Activated CD8-positive, alpha-beta memory T cell treated with anti-CD3 and anti-CD28 coated beads, Interleukin-2, amount 50 U/mL, for 24 hours (primary cell): ENCODE results near the gene FBXO22.
A peak's percentile ranks its signal among the peaks of the same experiment; 100 is the strongest.
"Not testable (repeated sequence)": the region's sequence is repeated elsewhere in the genome, so short reads cannot be mapped to it uniquely, and the experiment has no call there.

Experiments used
- DNase-seq: peaks from one replicate; pipeline ENCODE4 v3.0.0-alpha.2; 2020; ENCODE audit errors: extremely low read depth

FBXO22 gene

DNA sequence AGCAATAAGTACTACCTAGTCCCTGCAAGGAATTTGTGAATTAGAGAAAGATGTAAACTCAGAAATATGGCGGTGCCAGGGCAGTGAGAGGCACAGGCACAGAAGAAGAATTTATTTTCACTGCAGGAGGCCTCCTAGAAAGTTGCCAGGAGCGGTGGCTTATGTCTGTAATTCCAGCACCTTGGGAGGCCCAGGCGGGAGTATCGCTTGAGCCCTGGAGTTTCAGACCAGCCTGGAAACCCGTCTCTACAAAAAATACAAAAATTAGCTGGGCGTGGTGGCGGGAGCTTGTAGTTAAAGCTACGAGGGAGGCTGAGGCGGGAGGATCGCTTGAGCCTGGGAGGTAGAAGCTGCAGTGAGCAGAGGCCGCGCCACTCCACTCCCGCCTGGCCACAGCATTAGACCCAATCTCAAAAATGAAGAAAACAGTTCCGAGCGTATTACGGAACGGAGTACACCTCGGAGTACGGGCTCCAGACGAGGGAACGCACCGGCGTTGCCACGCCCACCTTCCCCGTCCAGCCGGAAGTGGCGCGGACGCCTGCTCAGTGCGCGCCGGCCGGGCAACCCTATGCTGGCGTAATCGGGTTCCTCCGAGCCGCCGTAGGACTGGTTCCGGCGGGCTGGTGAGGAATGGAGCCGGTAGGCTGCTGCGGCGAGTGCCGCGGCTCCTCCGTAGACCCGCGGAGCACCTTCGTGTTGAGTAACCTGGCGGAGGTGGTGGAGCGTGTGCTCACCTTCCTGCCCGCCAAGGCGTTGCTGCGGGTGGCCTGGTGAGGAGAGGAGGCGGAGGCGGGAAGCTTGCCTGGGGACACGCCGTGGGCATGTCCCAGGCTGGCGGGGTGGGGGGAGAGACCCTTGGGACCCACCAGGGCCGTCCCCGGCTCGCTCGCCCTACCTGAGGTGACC is at the start of gene FBXO22:
TSS of gene FBXO22 (plus strand) at position 548 of the 909 bp plus-strand sequence. CDS start at position 634, 86 bp downstream.
- peak; percentile 74 for DNase-seq

DNA sequence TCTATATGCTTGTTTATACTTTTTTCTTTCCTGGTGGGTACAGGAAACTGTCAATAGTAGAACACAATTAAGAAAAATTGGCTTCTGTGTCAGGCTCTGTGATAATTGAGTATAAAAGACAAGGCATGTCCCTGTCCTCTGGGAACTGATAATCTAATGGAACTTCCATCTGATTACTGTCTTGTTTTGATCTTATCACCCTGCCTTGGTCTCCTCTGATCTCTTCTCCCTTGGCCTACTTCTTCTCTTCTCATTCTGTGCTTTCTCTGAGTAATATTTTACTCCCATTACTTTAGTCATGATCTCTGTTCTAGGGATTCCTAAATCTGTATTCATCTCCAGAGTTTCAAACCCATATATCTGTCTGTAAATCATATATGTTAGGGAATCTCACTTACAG is 45.8 kb upstream of the FBXO22 start:
- DNase-seq: no peak

DNA sequence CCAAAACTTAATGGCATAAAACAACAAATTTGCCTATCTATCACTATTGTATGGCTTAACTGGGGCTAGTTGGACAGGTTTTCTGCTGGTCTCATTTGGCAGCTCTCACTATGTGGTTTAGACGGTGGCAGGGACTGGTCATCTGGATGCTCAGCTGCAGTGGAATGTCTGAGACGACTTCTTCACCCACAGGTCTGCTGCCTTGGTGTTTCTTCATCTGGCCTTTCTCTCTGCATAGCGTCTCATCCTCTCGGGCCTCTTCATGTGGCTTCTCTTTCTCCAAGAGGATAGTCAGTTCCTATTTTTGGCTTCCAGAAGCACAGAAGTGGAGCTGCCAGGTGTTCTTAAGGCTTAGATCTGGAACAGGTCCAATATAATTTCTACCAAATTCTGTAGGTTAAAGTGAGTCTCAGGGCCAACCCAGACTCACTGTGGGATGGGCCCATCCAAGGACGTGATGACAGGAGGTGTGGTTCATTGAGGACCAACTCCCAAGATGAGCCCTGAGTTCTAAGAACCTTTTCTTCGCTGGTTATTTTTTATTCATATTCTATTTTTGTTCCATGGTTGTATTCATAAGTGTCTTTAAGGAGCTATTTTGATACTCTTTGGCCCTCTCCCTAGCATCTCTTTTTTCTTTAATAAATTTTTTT is 41.8 kb upstream of the FBXO22 start:
- DNase-seq: no peak

DNA sequence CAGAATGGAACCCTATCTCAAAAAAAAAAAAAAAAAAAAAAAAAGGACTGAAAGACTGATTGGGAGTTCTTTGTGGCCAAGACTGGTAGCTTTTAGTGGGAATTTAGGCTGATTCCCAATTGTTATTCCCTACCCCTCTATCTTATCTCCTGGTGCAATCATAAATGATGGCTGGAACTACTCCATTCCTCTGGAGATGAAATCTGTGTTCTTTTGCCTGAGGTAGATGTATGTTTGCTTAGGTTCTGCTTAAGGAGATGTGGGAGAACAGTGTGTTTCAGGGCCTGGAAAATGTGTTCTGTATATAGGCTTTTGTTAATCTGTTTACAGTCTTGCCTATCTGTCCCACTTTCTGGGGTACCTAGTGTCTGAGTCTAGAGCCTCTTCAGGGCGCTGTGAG is 40.9 kb upstream of the FBXO22 start:
- DNase-seq: no peak

DNA sequence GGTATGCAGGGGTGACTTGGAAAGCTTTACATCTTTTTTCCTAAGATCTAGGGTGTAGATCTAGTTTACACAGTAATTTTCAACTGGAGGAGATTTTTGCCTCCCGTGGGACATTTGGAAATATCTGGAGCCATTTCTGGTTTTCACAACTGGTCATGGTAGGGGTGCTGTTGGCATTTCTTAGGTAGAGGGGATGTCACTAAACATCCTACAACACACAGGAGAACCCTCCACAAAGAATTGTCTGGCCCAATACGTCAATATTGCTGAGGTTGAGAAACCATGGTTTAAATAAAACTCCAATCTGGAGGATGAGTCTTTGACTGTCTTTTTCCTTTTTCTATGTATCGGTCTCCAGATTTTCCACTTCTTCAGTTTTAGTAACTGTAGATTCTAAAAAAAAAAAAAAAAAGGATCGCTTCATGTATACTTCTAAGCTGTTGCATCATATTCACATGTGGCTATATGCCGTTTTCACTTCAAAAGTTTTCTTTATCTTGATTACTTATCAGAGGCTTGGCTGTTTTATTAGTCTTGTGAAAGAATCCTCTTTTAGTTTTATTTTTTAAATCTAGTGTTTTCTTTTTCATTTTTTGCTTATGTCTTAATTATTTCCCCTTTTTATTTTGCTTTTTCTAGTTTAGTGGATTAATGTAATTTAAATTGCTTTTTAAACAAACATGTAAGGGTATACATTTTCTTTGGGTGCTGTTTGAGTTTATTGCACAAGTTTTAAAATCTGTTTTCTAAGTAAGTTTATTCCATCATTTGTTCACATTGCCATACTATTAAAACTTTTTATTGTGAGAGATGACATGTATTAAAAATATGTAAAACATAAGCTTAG is 39.2 kb upstream of the FBXO22 start:
- DNase-seq: no peak

DNA sequence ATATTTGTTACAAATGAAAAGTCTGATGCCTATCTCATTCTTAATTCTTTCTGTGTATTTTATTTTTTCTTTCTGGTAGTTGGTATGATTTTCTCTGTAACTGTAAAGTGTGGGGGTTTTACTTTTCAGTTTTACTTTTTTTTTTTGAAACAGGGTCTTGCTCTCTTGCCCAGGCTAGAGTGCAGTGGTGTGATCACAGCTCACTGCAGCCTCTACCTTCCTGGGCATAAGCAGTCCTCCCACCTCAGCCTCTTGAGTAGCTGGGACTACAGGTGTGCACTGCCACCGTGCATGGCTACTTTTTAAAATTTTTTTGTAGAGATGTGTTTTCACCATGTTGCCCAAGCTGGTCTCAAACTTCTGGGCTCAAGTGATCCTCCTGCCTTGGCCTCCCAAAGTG is 37.6 kb upstream of the FBXO22 start:
- DNase-seq: not testable (repeated sequence)

DNA sequence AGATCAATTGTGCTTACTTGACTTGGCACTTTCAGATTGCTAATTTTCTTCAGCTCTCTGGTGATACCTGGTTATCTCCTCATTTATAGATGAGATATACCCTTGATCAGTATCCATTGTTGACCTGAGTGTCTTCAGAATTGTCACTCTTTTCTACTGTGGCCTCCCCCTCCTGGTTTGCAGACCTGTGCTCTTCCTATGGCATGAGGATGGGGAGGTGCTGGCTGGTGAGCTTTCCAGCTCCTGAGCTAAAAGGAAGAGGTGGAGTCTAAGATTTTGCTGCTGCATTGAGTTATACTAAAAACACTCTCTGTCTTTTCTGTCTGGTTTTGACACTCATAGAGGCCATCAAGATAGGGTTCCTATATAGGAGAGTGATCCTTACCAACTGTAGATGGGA is 36.8 kb upstream of the FBXO22 start:
- no peak for DNase-seq

DNA sequence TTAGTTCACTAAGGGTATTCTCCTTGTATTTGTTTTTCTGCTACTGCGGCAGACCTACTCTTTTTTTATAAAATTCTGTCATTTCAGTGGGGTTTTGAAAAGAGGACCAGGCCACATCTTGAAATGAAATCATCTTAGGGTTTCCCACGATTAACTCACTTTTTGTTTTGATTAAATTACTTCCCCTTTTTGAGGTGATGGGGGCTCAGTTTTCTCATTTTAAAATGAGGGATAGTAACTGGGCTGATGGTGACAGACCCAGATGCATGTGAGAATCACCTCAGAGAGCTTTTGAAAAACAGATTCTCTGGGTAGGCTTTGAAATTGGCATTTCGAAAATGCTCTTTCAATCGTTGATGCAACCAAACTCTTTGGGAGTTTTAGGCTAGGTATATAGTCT is 36.2 kb upstream of the FBXO22 start:
- no peak for DNase-seq

DNA sequence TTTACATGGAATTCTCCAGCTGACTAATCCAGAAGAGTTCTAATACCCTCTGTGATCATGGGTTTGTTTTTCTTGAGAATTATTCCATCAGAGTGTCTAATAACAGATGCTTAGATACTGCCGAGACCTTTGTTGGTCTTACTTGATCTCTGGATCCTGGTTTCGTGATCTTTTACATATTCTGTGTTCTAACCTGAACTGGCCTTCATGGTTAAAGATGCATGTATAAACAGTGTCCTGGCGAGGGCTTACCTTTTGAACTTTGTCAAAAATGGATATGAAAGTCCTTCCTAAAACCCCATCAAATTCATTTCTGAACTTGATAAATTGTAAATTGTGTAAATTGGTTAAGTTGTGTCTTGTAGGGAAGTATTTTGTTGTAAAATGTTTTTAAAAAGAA is 35.7 kb upstream of the FBXO22 start:
- no peak for DNase-seq

DNA sequence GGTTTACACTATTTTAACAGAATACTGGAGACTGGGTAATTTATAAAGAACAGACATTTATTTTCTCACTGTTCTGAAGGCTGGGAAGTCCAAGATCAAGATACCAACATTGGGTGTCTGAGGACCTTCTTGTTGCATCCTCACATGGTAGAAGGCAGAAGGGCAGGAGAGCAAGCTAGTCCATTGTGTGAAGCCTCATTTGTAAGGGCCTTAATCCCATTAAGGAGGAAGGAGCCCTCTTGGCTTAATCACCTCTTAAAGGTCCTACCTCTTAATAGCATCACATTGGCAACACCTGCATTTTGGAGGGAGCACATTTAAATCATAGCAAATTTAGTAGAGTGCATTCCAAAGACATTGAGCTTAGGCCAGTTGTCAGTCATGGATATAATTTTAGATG is 34.2 kb upstream of the FBXO22 start:
- DNase-seq: no peak

DNA sequence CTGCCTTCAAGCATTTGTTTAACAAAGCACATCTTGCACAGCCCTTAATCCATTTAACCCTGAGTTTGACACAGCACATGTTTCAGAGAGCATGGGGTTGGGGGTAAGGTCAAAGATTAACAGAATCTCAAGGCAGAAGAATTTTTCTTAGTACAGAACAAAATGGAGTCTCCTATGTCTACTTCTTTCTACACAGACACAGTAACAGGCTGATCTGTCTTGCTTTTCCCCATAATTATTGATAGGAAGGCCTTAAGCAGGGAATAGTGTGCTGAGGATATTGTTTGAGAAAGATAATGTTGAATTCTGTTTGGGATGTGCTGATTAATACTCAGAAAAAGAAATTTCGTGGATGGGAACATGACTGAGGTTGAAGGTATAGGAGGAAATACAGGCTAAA is 32.1 kb upstream of the FBXO22 start:
- not testable (repeated sequence) for DNase-seq

DNA sequence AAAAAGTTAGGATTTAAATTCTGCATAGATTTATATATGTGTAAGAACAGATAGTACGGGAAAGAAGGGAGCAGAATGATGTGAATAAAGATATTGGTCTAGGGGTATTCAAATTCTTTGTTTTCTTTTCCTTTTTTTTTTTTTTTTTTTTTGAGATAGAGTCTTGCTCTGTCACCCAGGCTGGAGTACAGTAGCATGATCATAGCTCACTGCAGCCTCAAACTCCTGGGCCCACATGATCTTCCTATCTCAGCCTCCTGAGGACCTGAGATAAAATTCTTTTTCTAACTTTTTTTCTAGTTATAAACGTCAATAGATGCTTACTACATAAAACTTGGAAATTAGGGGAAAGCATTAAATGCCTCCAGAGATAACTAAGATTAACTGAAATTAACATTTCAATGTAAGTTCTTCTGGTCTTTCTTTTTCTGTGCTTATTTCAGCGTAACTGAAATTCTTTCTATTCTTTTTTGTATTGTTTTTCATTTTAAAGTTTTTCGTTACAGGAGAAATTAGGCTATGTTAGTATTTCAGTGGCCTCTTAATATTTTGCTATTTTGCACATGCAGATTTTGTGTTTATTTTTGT is 31.2 kb upstream of the FBXO22 start:
- no peak for DNase-seq

DNA sequence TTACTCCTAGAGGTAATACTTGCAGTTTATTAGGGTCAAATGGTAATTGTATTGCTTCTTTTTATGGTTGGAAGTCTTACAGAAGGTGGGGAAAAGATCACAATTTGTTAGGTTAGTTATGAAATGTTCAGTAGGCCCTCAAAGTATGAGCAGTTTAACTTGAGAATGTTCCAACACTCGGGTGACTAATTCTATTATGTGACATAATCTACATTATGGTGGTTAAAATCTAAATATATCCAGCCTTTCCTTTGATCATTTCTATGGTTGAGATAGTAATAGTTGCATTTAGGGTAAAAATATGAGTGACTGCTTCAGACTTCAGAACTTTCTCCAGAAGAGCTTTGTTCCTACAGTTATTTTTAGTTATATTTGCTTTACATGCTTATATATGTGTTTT is 19.6 kb upstream of the FBXO22 start:
- DNase-seq: no peak

DNA sequence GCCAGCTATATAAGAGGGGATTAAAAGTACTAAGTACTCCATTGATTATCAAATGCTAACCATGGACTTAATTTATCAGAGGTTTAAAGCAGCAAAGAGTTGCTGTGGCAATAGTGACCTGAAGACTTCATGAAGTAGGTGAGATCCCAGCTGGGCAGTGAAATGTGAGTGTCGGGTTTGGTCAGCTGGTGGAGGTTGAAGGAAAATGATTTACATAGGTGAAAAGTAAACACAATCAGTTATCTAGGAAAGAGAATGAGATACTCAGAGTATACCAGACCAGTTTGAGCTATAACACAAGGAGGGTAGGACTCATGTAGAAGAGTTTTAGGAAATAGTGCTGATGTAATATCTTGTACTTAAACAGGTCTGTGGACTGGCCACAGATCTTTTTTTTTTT is 16.5 kb upstream of the FBXO22 start:
- no peak for DNase-seq

DNA sequence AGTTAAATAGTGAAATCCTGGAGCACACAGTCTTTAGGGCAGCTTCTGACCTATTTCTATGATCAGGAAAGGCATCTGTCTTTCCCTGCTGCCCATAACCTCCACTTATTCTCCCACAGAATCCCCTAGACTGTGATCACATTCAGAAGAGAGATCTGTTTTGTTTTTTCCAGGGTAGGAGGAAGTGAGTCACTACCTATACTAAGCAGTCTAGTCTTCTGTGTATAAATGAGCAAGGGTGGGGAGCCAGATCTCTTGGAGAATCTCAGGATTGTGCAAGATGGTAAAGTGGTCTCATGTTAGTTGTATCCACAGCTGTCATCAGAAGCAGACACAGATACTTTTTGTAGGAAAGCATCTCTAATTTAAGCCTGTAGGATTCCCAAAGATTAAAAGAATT is 11.8 kb upstream of the FBXO22 start:
- no peak for DNase-seq

DNA sequence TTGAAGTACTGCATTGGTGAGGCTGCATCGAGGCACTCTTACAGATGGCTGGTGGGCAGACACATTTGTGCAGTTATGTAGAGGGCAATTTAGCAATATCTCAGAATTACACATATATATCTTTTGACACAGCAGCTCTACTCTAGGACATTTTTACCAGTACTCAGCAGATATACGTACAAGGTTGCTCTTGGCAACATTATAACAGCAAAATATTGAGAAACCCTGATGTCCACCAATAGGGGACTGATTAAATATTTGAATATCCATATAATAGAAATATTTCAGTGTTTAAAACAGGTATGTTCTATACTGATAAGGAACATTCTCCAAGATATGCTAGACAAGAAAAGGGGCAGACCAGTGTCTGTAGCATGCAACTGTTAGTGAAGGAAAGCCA is 7.9 kb upstream of the FBXO22 start:
- DNase-seq: no peak

DNA sequence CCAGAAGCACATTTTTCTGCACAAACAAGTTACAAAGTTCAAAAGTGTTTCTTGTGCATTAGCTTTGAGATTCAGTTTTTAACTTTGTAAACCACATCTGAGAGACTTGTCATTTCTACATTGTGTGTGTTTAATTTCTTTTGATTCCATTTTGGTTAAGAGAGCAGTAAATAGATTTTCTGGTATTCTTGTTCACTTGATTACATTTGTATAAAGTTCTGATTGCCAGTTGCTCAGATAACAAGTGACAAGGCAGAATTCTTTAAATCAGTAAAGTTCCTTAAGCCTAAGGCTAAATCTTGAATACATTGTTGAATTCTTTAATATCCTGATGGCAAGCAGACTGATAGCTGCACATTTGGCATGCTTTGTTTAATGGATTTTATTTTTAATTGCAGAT is 3.1 kb upstream of the FBXO22 start:
- DNase-seq: no peak

DNA sequence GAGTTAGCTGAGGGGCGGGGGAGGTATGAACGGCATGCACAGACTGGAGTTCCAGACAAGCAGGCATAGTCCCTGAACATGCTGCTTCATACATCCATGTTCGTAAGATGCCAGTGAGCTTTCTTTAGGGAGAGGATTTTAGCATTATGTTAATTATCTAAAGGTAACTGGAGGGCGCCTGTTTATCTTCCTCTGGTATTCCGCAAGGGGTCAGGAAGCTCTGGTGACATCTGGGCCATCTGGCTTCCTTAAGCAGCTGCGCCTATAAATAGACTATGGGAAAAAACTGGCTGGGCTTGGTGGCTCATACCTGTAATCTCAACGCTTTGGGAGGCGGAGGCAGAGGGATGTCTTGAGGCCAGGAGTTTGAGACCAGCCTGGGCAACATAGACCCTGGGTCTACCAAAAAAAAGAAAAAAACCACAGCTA is 1.5 kb upstream of the FBXO22 start:
- no peak for DNase-seq

DNA sequence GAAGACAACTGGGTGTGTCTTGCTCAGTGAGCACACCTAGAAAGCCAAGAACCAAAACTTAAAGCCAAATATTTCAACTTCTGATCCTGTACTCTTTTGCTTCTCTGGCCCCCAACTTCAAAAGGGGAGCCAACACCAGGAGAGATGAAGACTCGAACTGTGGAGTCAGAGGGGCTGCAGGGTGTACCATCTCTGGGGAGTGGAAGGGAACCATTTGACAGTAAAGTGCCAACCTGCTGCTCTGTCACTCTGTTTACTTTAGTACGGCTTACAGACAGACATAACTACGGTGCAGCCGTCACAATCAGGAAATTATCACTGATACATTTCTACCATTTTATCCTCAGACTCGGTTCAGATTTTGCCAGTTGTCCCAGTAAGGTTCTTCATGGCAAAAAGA is 1.6 kb downstream of the FBXO22 start:
- DNase-seq: no peak

DNA sequence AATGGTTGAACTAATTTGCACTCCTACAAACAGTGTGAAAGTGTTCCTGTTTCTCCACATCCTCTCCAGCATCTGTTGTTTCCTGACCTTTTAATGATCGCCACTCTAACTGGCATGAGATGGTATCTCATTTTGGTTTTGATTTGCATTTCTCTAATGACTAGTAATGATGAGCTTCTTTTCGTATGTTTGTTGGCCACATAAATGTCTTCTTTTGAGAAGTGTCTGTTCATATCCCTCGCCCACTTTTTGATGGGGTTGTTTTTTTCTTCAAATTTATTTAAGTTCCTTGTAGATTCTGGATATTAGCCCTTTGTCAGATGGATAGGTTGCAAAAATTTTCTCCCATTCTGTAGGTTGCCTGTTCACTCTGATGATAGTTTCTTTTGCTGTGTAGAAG is 6.7 kb downstream of the FBXO22 start:
- not testable (repeated sequence) for DNase-seq

DNA sequence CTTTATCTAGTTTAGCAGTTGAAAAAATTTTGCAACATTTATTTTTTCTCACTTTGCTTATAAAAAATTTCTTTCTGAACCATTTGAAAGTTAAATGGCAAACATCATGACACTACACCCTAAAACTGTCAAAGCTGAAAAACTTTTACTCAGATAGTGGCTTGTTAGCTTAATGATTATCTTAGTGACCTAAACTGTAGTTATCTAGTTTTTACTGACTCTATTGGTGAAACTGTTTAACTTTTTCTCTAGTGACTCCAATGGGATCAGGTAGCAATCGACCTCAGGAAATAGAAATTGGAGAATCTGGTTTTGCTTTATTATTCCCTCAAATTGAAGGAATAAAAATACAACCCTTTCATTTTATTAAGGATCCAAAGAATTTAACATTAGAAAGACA is 13.3 kb downstream of the FBXO22 start:
- no peak for DNase-seq

DNA sequence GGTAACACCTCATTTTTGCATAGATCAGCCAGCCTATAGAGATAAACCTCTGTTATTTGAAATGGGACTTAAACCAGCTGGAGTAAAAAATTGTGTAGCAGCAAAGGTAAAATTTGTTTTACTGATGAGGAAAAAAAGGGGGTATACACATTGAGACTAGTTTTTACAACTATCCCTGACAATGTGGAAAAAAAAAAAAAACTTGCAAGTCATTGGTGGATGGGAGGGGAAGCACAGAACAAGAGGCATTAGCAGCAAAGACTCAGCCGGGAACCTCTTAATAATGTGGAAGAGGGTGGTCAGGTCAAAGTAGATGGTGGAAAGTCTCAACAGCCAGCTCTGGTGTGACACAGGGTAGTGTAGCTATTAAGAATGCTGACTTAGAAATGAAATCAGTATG is 14.5 kb downstream of the FBXO22 start:
- no peak for DNase-seq
